Kidney capillary endothelial cell (primary cell): ENCODE measurements around the gene USP8.
"Not testable (repeated sequence)": the region's sequence is repeated elsewhere in the genome, so short reads cannot be mapped to it uniquely, and the experiment has no call there.

Experiments
- DNase-seq: peaks from one replicate; pipeline ENCODE4 v3.0.0-alpha.2; 2018; ENCODE audit warnings: low spot score

Gene USP8

GRCh38 chr15:50440932-50441331, 16.7 kb downstream of the USP8 start:
- DNase-seq, result no peak

- no peak for DNase-seq
These were observed 28.7 kb downstream of the USP8 start for GRCh38 chr15:50452927-50453326.

GRCh38 chr15:50458348-50459112, 34.3 kb downstream of the USP8 start:
- DNase-seq, result no peak

- DNase-seq, result no peak
These were observed 39.5 kb downstream of the USP8 start for GRCh38 chr15:50463423-50464358.

GRCh38 chr15:50471072-50471471, 46.9 kb downstream of the USP8 start:
- DNase-seq, result no peak

GRCh38 chr15:50476143-50476542, 51.9 kb downstream of the USP8 start:
- DNase-seq, result no peak

GRCh38 chr15:50484781-50485180, 60.6 kb downstream of the USP8 start:
- no peak for DNase-seq

- DNase-seq, result no peak
These were observed 61.2 kb downstream of the USP8 start for GRCh38 chr15:50485389-50485788.

- no peak for DNase-seq
These were observed 63.1 kb downstream of the USP8 start for GRCh38 chr15:50487287-50487686.

- DNase-seq, result no peak
These were observed 69.4 kb downstream of the USP8 start for GRCh38 chr15:50493625-50494024.

GRCh38 chr15:50494547-50494946, 70.3 kb downstream of the USP8 start:
- DNase-seq, result not testable (repeated sequence)

GRCh38 chr15:50496692-50497091, 72.5 kb downstream of the USP8 start:
- no peak for DNase-seq

GRCh38 chr15:50500352-50500751, 76.1 kb downstream of the USP8 start:
- no peak for DNase-seq

GRCh38 chr15:50501815-50502214, 77.6 kb downstream of the USP8 start:
- no peak for DNase-seq

GRCh38 chr15:50503144-50503543, 78.9 kb downstream of the USP8 start:
- DNase-seq, result no peak

GRCh38 chr15:50505656-50506055, 81.5 kb downstream of the USP8 start:
- not testable (repeated sequence) for DNase-seq

GRCh38 chr15:50506121-50506520, 81.9 kb downstream of the USP8 start:
- DNase-seq, result no peak

GRCh38 chr15:50513001-50513400, 88.8 kb downstream of the USP8 start:
- no peak for DNase-seq

GRCh38 chr15:50519740-50520425, 95.7 kb downstream of the USP8 start:
- DNase-seq, result no peak

- no peak for DNase-seq
These were observed 99.6 kb downstream of the USP8 start for GRCh38 chr15:50523851-50524251.

GRCh38 chr15:50531163-50531562, 107.0 kb downstream of the USP8 start:
- no peak for DNase-seq

- no peak for DNase-seq
These were observed 107.6 kb downstream of the USP8 start for GRCh38 chr15:50531766-50532165.

- no peak for DNase-seq
These were observed 118.6 kb downstream of the USP8 start for GRCh38 chr15:50542887-50543210.
